Keratinocyte (primary cell): ENCODE measurements around the gene TIPARP.

Experiments used
- CTCF ChIP-seq, 3 experiments: IDR thresholded peaks in 1 of 3; conservative IDR thresholded peaks in 1 of 3; optimal IDR thresholded peaks in 1 of 3; 2 replicates in 2 of 3; 3 replicates in 1 of 3; pipeline versions ENCODE3 to v1.5.1; 2011; ENCODE audit warnings: low read length in 3 of 3, mild to moderate bottlenecking in 3 of 3, moderate library complexity in 2 of 3, control low read depth in 1 of 3, inconsistent platforms in 1 of 3; ENCODE audit not compliant: insufficient read depth in 2 of 3; ENCODE audit errors: extremely low read depth in 1 of 3
- EZH2 ChIP-seq: IDR thresholded peaks from one replicate; pipeline ENCODE4 v1.6.1; 2012; ENCODE audit warnings: inconsistent platforms, mild to moderate bottlenecking, low read length, moderate library complexity

- TF ChIP-seq CTCF (optimal IDR thresholded peaks at IDR 0.05 in 1 of 3, IDR thresholded peaks at IDR 0.05 in 1 of 3, conservative IDR thresholded peaks at IDR 0.05 in 1 of 3; ENCODE audit: extremely low read depth in 1 of 3, insufficient read depth in 2 of 3, low read length in 3 of 3), result no peak
- TF ChIP-seq EZH2, result no peak
These were observed 10.8 kb downstream of the TIPARP start for GRCh38 chr3:156685198-156685597.
